Measurements from ENCODE around the gene EVL.

EVL gene

DNA sequence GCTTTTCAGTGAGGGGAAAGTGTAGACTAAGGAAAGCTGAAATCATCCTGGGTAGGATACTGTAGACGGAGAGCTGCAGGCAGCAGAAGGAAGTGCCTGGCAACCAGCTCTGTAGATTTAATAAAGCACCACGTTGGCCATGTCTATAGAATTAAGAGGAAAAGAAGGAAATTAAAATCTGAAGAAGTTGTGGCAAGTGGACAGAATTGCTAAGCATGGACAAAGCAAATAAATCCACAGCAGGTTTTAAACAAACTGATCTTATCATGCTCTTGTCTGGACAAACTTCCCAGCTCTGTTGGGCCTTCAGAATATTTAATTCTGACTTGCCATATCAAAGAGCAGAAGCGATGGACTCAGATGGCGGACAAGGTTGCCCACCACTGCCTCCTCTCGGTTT lies 27.2 kb upstream of the EVL start:
- no peaks in the 10 kb centered on the region for H3K4me1 ChIP-seq (ENCODE audit: low read length)
- no peaks in the 10 kb centered on the region for H3K27me3 ChIP-seq (ENCODE audit: low read depth, low read length)
- TF ChIP-seq, protein P1, sequence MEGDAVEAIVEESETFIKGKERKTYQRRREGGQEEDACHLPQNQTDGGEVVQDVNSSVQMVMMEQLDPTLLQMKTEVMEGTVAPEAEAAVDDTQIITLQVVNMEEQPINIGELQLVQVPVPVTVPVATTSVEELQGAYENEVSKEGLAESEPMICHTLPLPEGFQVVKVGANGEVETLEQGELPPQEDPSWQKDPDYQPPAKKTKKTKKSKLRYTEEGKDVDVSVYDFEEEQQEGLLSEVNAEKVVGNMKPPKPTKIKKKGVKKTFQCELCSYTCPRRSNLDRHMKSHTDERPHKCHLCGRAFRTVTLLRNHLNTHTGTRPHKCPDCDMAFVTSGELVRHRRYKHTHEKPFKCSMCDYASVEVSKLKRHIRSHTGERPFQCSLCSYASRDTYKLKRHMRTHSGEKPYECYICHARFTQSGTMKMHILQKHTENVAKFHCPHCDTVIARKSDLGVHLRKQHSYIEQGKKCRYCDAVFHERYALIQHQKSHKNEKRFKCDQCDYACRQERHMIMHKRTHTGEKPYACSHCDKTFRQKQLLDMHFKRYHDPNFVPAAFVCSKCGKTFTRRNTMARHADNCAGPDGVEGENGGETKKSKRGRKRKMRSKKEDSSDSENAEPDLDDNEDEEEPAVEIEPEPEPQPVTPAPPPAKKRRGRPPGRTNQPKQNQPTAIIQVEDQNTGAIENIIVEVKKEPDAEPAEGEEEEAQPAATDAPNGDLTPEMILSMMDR (IDR thresholded peaks at IDR 0.05; ENCODE audit: low read depth, low read length) = no peak
- TF ChIP-seq EZH2phosphoT487 (IDR thresholded peaks at IDR 0.05; ENCODE audit: low read depth) = no peak
- H3K9me3 ChIP-seq (ENCODE audit: insufficient read depth, low read length) = no peaks in the 10 kb centered on the region
- H3K4me3 ChIP-seq (ENCODE audit: low read length) = no peak overlapping the region
- H2AFZ ChIP-seq (ENCODE audit: low read depth, low read length) = no peak overlapping the region
- no peaks in the 10 kb centered on the region for H3K79me2 ChIP-seq (ENCODE audit: low read length)
- no peak overlapping the region for H3K4me2 ChIP-seq (ENCODE audit: low read length)
- H3K36me3 ChIP-seq (replicated peaks; ENCODE audit: low read depth, low read length) = no peaks in the 10 kb centered on the region
- no peak overlapping the region for H3K27ac ChIP-seq (ENCODE audit: low read length)
- no peak overlapping the region for H3K9ac ChIP-seq (ENCODE audit: low read length)
- no peaks in the 10 kb centered on the region; the same call in 1 of the 2 replicates for H4K20me1 ChIP-seq (ENCODE audit: insufficient read depth, low read length)

DNA sequence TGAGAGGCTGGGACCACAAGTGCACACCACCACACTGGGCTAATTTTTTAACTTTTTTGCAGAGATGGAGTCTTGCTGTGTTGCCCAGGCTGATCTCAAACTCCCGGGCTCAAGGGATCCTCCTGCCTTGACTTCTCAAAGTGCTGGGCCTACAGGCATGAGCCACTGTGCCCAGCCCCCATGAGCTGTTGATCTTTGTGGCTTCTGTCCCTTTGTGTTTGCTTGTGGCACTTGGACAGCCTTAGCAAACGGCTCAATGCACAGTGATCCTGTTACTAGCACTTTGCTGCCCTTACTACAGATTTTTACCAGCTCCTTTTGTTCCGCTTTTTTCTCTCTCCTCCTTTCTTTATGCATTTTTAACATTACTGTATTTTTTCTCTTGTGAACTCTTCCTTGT lies 25.3 kb upstream of the EVL start:
- no peaks in the 10 kb centered on the region; the same call in 1 of the 2 replicates for H4K20me1 ChIP-seq (ENCODE audit: insufficient read depth, low read length)
- no peaks in the 10 kb centered on the region for H3K79me2 ChIP-seq (ENCODE audit: low read length)
- H3K9me3 ChIP-seq (ENCODE audit: insufficient read depth, low read length) = no peaks in the 10 kb centered on the region
- H3K27me3 ChIP-seq (ENCODE audit: low read depth, low read length) = no peaks in the 10 kb centered on the region
- no peaks in the 10 kb centered on the region for H3K36me3 ChIP-seq (replicated peaks; ENCODE audit: low read depth, low read length)
- no peak overlapping the region for H3K4me2 ChIP-seq (ENCODE audit: low read length)
- H3K9ac ChIP-seq (ENCODE audit: low read length) = no peak overlapping the region
- H2AFZ ChIP-seq (ENCODE audit: low read depth, low read length) = no peak overlapping the region
- no peaks in the 10 kb centered on the region for H3K4me1 ChIP-seq (ENCODE audit: low read length)
- H3K4me3 ChIP-seq (ENCODE audit: low read length) = no peak overlapping the region
- H3K27ac ChIP-seq (ENCODE audit: low read length) = no peak overlapping the region
- TF ChIP-seq, protein P1 (IDR thresholded peaks at IDR 0.05; ENCODE audit: low read depth, low read length) = no peak
- no peak for TF ChIP-seq EZH2phosphoT487 (IDR thresholded peaks at IDR 0.05; ENCODE audit: low read depth)

DNA sequence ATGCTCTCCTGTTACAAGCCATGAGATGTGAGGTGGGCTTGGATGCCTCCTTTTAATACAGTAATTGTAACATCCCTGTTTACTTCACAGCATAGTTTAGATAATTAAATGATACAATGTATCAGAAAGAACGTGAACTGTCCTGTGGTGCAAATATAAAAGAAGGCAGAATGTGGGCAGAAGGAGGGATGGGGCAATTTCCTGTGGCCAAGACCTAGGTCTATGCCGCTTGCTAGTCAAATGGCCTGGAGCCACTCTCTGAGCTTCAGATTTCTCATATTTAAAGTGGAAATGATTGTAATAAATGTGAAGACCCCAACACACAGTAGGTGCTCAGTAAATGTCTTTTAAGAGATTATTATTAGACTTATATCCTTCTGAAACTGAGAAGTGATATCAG lies 24.0 kb upstream of the EVL start:
- TF ChIP-seq, protein P1 (IDR thresholded peaks at IDR 0.05; ENCODE audit: low read depth, low read length) = no peak
- Histone ChIP-seq H4K20me1 (ENCODE audit: insufficient read depth, low read length) (no peaks in the 10 kb centered on the region; the same call in 1 of the 2 replicates), H3K9me3 (ENCODE audit: insufficient read depth, low read length) (no peaks in the 10 kb centered on the region), H3K79me2 (ENCODE audit: low read length) (no peaks in the 10 kb centered on the region), H3K27ac (ENCODE audit: low read length) (no peak overlapping the region), H3K4me1 (ENCODE audit: low read length) (no peaks in the 10 kb centered on the region), H3K4me2 (ENCODE audit: low read length) (no peak overlapping the region), H3K4me3 (ENCODE audit: low read length) (no peak overlapping the region), H3K9ac (ENCODE audit: low read length) (no peak overlapping the region), H3K36me3 (replicated peaks; ENCODE audit: low read depth, low read length) (no peaks in the 10 kb centered on the region), H2AFZ (ENCODE audit: low read depth, low read length) (no peak overlapping the region), H3K27me3 (ENCODE audit: low read depth, low read length) (no peaks in the 10 kb centered on the region)

DNA sequence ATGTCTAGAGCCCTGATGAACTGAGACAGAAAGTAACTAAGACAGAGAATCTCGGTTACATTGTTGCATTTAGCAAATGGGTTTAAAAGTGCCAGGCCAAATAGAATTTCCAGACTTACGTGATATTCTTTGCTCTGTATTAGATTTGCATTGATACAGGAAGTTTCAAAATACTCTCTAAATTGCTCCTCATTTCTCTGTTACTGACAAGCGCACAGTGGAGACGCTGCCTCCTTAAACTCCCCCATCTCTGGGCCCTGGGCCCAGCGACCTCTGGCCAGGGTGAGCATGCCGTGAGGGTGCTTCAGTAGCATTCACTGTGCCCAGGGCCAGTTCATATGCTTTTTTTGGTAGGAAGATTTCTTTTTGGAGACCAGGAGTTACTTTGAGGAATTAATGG lies 22.9 kb upstream of the EVL start:
- Histone ChIP-seq H3K4me2 (ENCODE audit: low read length) (no peak overlapping the region), H3K9ac (ENCODE audit: low read length) (no peak overlapping the region), H3K79me2 (ENCODE audit: low read length) (no peaks in the 10 kb centered on the region), H3K36me3 (replicated peaks; ENCODE audit: low read depth, low read length) (no peaks in the 10 kb centered on the region), H3K9me3 (ENCODE audit: insufficient read depth, low read length) (no peaks in the 10 kb centered on the region), H3K27me3 (ENCODE audit: low read depth, low read length) (no peaks in the 10 kb centered on the region), H3K4me1 (ENCODE audit: low read length) (no peaks in the 10 kb centered on the region), H3K27ac (ENCODE audit: low read length) (no peak overlapping the region), H4K20me1 (ENCODE audit: insufficient read depth, low read length) (no peaks in the 10 kb centered on the region; the same call in 1 of the 2 replicates), H3K4me3 (ENCODE audit: low read length) (no peak overlapping the region), H2AFZ (ENCODE audit: low read depth, low read length) (no peak overlapping the region)
- no peak for TF ChIP-seq EZH2phosphoT487 (IDR thresholded peaks at IDR 0.05; ENCODE audit: low read depth)
